Panc1 (cell line): Measurements from ENCODE around the gene CCDC178. TPM values are rescaled to one million over a fixed set of nuclear protein-coding genes. Genes with fewer than 3 reads are reported as not detected.

Experiments
- ATAC-seq: fragments of 200-7000 bp; cut with Tn5 transposase; 2 replicates; pipeline ENCODE4 v1.9.1; 2020; ENCODE audit warnings: mild to moderate bottlenecking, moderate library complexity
- BruUV-seq: library from RNA; stranded (reverse); fragments of 400-500 nt; replicated peaks from 2 replicates; lab custom pipeline; 2021; lab: Mats Ljungman, UMichigan
- CTCF ChIA-PET: fragments of 300-600 bp; sonication (Branson Sonifier 250); formaldehyde crosslinking; loops from one replicate; lab custom pipeline; 2022; ENCODE audit warnings: antibody characterized with exemption; lab: Charles Lee
- POLR2A ChIA-PET: fragments of 300-600 bp; sonication (Branson Sonifier 250); formaldehyde crosslinking; loops from one replicate; lab custom pipeline; 2022; ENCODE audit warnings: antibody characterized with exemption; lab: Charles Lee
- DNase-seq: peaks from one replicate; pipeline ENCODE4 v3.0.0-alpha.2; 2010; ENCODE audit warnings: low read depth, low spot score
- H3K27ac ChIP-seq: 2 replicates; pipeline ENCODE4 v1.5.1; 2011; ENCODE audit warnings: mild to moderate bottlenecking, low read length, inconsistent platforms
- H3K27me3 ChIP-seq: fragments of 200-500 bp; sonication (Bioruptor generic); 2 replicates; pipeline ENCODE4 v1.6.0; 2014; ENCODE audit warnings: low read length, inconsistent platforms; ENCODE audit not compliant: control insufficient read depth, insufficient read depth
- H3K36me3 ChIP-seq: fragments of 200-500 bp; sonication (Bioruptor generic); 2 replicates; pipeline ENCODE4 v1.5.1; 2014; ENCODE audit warnings: inconsistent platforms, mild to moderate bottlenecking, low read length, moderate library complexity; ENCODE audit not compliant: control insufficient read depth, insufficient read depth
- H3K4me1 ChIP-seq: 2 replicates; pipeline ENCODE4 v1.5.1; 2011; ENCODE audit warnings: inconsistent platforms, mild to moderate bottlenecking, low read length, moderate library complexity; ENCODE audit not compliant: control insufficient read depth, insufficient read depth
- H3K4me3 ChIP-seq, 2 experiments: 2 replicates each; pipeline ENCODE4 v1.5.1; 2011 to 2012; ENCODE audit warnings: low read depth in 2 of 2, low read length in 2 of 2, mild to moderate bottlenecking in 2 of 2, inconsistent platforms in 1 of 2, moderate library complexity in 1 of 2
- H3K9me3 ChIP-seq: fragments of 200-500 bp; sonication (Bioruptor generic); 2 replicates; pipeline ENCODE4 v1.5.1; 2014; ENCODE audit warnings: low read depth, mild to moderate bottlenecking, inconsistent platforms, low read length, moderate library complexity; ENCODE audit not compliant: control insufficient read depth, insufficient read depth
- POLR2AphosphoS5 ChIP-seq: IDR thresholded peaks from 2 replicates; pipeline ENCODE4 v1.6.1; 2012; ENCODE audit warnings: mild to moderate bottlenecking, low read depth, low read length, moderate library complexity
- SIN3A ChIP-seq: IDR thresholded peaks from 2 replicates; pipeline ENCODE4 v1.6.1; 2012; ENCODE audit warnings: low read depth, mild to moderate bottlenecking, low read length, moderate library complexity, borderline replicate concordance; ENCODE audit not compliant: insufficient read depth
- TCF7L2 ChIP-seq: IDR thresholded peaks from 2 replicates; pipeline ENCODE4 v1.6.1; 2011; ENCODE audit warnings: mild to moderate bottlenecking, low read depth, low read length, inconsistent platforms
- in situ Hi-C: cut with HindIII; loops from 2 replicates; pipeline ENCODE4 v1.10.0; 2016; ENCODE audit warnings: low sequenced_read_pairs, low pct_unique_long_range_greater_than_20kb
- intact Hi-C: fragments of 100-400 bp; cut with micrococcal nuclease; formaldehyde crosslinking; loops from one replicate; pipeline ENCODE4 v1.10.0; 2022; ENCODE audit not compliant: unreplicated experiment
- total RNA-seq: library from RNA; stranded (reverse); gene quantifications from one replicate; pipeline ENCODE4 v1.2.1, GENCODE V29; 2021; ENCODE audit not compliant: unreplicated experiment
- TF ChIP-seq, protein P1 (sequence below): fragments of 450-650 bp; IDR thresholded peaks from 2 replicates; pipeline ENCODE4 v1.5.1; 2017; ENCODE audit warnings: mild to moderate bottlenecking
- TF ChIP-seq, protein P2 (sequence below), 2 experiments: IDR thresholded peaks; 2 replicates each; pipeline ENCODE4 v1.6.1; 2011 to 2012; ENCODE audit warnings: low read depth in 2 of 2, control low read depth in 1 of 2, low read length in 1 of 2, mild to moderate bottlenecking in 1 of 2, moderate library complexity in 1 of 2; ENCODE audit not compliant: insufficient read depth in 1 of 2

CCDC178 gene
- total RNA-seq, 1 experiment from 2014 or later: not detected

DNA sequence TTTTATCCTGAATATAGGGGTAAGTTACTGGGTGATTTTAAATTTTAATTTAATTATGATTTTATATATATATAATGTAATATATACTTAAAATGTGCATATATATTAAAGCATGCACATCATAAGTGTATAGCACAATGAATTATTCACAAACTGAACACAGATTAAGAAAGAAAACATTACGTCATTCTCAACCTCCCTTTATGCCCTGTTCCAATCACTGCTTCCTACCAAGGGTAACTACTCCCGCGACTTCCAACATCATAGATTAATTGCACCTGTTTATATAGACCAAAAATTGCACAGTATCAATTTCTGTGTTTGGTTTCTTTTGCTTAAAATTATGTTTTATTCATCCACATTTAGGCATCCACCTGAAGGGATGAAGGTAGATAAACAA, 366.4 kb downstream of the CCDC178 start:
- no peak for ATAC-seq
- POLR2A ChIA-PET: no interaction called here
- DNase-seq: no peak
- in situ Hi-C loops: no loop called here
- Histone ChIP-seq H3K9me3 (no peaks in the 10 kb centered on the region), H3K27me3 (no peaks in the 10 kb centered on the region), H3K4me1 (no peaks in the 10 kb centered on the region), H3K27ac (no peak overlapping the region), H3K36me3 (no peaks in the 10 kb centered on the region), H3K4me3 (no peak overlapping the region)
- TF ChIP-seq, protein P1, sequence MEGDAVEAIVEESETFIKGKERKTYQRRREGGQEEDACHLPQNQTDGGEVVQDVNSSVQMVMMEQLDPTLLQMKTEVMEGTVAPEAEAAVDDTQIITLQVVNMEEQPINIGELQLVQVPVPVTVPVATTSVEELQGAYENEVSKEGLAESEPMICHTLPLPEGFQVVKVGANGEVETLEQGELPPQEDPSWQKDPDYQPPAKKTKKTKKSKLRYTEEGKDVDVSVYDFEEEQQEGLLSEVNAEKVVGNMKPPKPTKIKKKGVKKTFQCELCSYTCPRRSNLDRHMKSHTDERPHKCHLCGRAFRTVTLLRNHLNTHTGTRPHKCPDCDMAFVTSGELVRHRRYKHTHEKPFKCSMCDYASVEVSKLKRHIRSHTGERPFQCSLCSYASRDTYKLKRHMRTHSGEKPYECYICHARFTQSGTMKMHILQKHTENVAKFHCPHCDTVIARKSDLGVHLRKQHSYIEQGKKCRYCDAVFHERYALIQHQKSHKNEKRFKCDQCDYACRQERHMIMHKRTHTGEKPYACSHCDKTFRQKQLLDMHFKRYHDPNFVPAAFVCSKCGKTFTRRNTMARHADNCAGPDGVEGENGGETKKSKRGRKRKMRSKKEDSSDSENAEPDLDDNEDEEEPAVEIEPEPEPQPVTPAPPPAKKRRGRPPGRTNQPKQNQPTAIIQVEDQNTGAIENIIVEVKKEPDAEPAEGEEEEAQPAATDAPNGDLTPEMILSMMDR: no peak
- no peak for TF ChIP-seq SIN3A
- no peak for TF ChIP-seq TCF7L2
- TF ChIP-seq, protein P2, sequence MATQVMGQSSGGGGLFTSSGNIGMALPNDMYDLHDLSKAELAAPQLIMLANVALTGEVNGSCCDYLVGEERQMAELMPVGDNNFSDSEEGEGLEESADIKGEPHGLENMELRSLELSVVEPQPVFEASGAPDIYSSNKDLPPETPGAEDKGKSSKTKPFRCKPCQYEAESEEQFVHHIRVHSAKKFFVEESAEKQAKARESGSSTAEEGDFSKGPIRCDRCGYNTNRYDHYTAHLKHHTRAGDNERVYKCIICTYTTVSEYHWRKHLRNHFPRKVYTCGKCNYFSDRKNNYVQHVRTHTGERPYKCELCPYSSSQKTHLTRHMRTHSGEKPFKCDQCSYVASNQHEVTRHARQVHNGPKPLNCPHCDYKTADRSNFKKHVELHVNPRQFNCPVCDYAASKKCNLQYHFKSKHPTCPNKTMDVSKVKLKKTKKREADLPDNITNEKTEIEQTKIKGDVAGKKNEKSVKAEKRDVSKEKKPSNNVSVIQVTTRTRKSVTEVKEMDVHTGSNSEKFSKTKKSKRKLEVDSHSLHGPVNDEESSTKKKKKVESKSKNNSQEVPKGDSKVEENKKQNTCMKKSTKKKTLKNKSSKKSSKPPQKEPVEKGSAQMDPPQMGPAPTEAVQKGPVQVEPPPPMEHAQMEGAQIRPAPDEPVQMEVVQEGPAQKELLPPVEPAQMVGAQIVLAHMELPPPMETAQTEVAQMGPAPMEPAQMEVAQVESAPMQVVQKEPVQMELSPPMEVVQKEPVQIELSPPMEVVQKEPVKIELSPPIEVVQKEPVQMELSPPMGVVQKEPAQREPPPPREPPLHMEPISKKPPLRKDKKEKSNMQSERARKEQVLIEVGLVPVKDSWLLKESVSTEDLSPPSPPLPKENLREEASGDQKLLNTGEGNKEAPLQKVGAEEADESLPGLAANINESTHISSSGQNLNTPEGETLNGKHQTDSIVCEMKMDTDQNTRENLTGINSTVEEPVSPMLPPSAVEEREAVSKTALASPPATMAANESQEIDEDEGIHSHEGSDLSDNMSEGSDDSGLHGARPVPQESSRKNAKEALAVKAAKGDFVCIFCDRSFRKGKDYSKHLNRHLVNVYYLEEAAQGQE (IDR thresholded peaks at IDR 0.05; ENCODE audit: insufficient read depth in 1 of 2, low read depth in 2 of 2, low read length in 1 of 2): no peak
- TF ChIP-seq POLR2AphosphoS5: no peak
- intact Hi-C loops: no loop called here
- CTCF ChIA-PET: no interaction called here
- BruUV-seq: no TSS peak

DNA sequence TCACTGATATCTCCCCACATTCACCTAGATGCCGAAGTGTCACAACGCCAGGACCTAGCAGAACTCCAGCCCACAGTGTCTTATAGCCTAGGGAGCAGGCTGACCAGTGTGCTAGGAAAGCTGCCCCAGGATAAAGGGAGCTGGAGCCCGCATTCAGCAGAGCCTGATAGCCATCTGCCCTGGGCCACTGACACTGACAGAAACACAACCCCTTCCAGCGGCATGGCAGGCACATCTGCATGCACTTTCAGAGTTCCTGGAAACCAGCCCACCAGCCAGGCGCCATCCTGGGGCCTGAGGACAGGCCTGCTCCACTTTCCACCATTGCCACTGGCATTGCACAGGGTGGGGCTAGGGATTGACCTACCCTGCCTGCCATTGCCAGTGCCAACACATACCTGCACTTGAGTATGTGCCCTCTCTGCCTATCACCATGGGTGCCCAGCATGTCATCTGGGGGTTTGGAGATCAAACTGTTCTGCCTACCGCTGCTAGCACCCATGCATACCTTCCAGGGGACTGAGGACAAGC, 377.6 kb downstream of the CCDC178 start:
- intact Hi-C loops: no loop called here
- H3K9me3 ChIP-seq: no peaks in the 10 kb centered on the region
- H3K36me3 ChIP-seq: no peaks in the 10 kb centered on the region; the same call in 1 of the 2 replicates
- BruUV-seq: no TSS peak
- in situ Hi-C loops: no loop called here
- TF ChIP-seq POLR2AphosphoS5 (no peak), TCF7L2 (no peak), SIN3A (no peak)
- TF ChIP-seq, protein P1: no peak
- TF ChIP-seq, protein P2 (IDR thresholded peaks at IDR 0.05; ENCODE audit: insufficient read depth in 1 of 2, low read depth in 2 of 2, low read length in 1 of 2): no peak
- ChIA-PET POLR2A (interaction anchor here (0.5 kb wide), 1 partner anchor 82 kb away, joined by 7 read pairs; no protein-coding TSS in a partner anchor), CTCF (no interaction called here)
- ATAC-seq (no peak), DNase-seq (no peak)
- no peaks in the 10 kb centered on the region for H3K27me3 ChIP-seq
- no peaks in the 10 kb centered on the region for H3K4me1 ChIP-seq
- no peak overlapping the region for H3K4me3 ChIP-seq
- H3K27ac ChIP-seq: no peak overlapping the region
